Occipital lobe (tissue), 2 donors: ENCODE measurements around the gene MYH14. TPM values are rescaled to one million over a fixed set of nuclear protein-coding genes. Genes with fewer than 3 reads are reported as not detected.
"Not testable (repeated sequence)": the region's sequence is repeated elsewhere in the genome, so short reads cannot be mapped to it uniquely, and the experiment has no call there.

ENCODE experiments used
- DNase-seq: peaks from one replicate; lab custom pipeline; 2025; lab: John Stamatoyannopoulos, UW
- total RNA-seq: library from RNA; depleted of rRNA; stranded (reverse); fragments of >200 nt; gene quantifications from one replicate; pipeline ENCODE4 v1.2.3, GENCODE V29; 2014

Gene MYH14
- total RNA-seq, 1 donor from 2014 or later = 0.94 TPM

DNA sequence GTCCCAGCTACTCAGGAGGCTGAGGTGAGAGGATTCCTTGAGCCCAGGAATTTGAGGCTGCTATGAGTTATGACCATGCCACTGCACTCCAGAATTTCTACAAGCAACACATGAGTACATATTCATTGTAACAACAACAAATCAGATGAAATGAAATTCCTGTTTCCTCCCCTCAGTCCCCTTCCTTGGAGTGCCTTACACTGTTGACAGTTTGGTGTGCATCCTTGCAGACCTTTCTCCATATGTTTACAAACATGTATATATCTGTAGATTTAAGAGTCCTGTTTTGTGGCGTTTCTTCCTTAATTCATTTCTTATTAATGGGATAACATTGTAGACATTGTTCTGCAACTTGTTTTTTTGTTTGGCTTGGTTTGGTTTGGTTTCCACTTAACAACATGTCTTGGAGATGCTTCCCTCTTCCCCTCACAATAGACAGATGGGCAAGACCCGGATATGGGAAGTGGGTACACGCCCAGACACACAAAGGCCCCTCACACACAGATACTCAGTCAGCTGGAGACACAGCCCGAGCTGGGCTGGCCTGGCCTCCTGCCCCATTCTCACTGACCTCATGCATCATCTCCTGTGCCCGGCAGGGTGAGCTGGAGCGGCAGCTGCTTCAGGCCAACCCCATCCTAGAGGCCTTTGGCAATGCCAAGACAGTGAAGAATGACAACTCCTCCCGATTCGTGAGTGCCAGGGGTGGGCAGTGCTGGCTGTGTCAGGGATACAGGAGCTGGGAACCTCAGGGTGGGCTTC is 21.7 kb downstream of the MYH14 start:
- no peak for DNase-seq

DNA sequence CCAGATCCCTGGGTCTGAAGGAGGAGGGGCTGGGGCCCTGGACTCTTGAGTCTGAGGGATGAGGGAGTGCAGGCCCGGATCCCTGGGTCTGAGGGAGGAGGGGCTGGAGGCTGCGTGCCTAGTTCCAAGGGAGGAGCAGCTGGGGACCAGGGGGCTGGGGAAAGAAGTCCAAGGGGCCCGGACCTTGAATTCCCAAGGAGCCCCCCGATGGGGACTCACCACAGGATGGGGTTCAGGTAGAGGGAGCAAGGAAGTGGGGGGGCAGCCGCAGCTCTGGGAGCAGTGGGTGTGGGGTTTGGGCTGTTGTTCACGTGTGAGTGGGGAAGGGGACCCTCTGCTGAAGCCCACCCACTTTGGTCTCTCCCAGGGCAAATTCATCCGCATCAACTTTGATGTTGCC is 23.1 kb downstream of the MYH14 start:
- no peak for DNase-seq

DNA sequence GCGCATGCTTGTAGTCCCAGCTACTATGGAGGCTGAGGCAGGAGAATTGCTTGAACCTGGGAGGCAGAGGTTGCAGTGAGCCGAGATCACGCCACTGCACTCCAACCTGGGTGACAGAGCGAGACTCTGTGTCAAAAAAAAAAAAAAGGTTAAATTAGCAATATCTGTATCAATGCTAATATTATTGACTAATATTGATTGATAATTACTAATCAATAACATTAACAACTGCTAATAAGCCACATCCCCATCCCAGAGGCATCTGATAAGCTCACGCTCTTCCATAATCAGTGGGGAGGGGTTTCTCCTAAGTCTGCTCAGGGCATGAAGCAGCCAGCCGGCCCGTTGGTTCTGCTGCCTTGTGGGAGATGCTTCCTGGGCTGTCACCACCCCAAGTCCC is 24.7 kb downstream of the MYH14 start:
- not testable (repeated sequence) for DNase-seq

DNA sequence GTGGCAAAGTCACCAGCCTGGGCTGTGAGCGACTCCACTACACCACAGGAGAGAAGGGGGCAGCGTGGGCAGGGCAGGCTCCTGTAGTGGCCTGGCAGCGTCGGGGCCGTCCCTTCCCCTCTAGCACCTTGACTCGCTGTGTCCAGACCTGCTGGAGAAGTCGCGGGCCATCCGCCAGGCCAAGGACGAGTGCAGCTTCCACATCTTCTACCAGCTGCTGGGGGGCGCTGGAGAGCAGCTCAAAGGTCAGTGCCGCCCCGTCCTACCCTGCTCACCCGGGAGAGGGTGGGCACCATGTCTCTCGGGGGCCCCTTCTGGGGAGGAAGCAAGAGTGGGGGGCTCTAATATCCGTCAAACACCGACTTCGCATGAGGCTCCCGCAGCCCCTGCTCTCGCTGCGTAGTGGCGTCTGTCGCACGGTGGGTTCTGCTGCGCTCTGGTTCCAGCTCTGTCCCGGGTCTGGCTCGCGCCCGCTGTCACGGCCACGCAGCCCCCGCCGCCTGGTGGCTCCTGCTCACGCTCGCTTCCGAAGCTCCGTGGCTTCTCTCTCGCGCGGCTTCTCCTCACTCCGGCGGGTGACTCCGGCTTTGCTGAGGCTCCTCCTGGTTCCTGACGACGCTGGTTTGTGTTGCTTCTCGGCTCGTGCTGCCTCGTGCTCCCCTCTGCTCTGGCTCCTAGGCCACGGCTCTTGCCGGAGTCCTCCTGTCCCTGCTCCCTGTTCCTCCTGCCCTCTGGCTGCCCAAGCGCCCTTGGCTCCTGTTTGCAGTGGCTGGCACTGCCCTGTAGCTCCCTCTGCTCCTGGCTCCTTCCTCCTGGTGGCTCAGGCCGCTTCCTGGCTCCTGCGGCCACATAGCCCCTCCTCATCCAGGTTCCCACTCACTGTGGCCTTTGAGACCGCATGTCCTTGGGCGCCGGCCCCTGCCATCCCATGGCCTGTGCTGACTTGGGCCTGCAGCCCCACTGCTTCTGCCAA is 27.2 kb downstream of the MYH14 start:
- DNase-seq = no peak

- not testable (repeated sequence) for DNase-seq
These were observed 28.0 kb downstream of the MYH14 start for GRCh38 chr19:50231417-50231816.

DNA sequence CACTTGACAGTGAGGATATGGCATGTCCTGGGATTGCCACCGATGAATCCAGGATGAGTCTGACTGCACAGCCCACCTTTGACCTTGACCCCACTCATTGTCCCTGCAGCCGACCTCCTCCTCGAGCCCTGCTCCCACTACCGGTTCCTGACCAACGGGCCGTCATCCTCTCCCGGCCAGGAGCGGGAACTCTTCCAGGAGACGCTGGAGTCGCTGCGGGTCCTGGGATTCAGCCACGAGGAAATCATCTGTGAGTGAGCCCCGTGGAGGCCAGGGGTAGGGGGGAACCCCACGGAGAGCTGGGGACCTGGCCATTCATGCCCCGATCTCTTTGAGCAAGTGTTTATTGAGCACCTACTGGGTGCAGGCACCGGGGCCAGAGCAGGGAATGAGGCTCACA is 28.4 kb downstream of the MYH14 start:
- no peak for DNase-seq

DNA sequence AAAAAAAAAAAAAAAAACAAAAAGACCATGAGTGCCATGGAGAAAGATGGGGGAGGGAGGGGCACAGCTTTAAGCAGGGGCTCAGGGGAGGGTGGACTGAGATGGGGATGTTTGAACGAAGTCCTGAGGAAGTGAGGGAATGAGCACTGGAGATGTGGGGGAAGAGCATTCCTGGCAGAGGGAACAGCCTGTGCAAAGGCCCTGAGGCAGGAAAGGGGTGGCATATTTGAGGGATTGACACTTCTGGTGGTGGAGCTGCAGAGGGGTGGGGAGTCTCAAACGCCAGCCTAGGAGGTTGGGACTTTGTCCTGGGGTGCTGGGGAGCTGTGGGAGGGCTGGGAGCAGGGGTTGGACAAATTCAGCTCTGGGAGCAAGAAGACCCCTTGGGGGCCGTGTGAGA is 29.2 kb downstream of the MYH14 start:
- no peak for DNase-seq

GRCh38 chr19:50233308-50233910 is 30.0 kb downstream of the MYH14 start:
- no peak for DNase-seq

DNA sequence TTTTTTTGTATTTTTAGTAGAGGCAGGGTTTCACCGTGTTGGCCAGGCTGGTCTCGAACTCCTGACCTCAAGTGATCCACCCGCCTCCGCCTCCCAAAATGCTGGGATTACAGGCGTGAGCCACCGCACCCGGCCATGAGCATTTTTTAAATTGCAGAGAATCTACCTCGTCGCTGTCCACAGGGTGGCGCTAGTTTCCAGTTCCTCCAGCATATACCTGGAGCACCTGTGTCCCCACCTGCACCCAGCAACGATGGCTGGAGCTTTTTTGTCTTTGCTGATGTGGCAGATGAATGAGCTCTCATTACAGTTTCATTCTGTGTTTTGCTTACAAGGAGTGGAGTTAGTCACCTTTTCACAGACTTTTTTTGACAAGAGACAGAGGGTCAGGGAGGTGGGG is 34.1 kb downstream of the MYH14 start:
- not testable (repeated sequence) for DNase-seq

DNA sequence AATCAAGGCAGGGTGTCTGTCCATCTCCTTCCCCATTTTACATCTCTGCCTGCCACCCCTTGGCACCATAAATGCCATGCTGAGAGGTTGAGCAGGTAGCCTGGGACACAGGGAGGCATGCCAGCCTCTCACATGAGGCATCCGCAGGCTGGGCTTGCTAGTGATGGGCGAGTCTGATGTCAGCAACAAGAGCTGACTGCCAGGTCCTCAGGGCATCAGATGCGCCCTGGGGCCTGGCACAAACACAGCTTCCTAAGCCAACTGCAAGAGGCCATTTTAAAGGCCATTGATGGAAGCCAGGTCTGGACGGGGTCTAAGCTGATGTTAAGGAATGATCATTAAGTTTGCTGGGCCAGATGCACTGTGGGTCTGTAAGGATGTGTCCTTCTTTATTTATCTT is 34.6 kb downstream of the MYH14 start:
- no peak for DNase-seq

DNA sequence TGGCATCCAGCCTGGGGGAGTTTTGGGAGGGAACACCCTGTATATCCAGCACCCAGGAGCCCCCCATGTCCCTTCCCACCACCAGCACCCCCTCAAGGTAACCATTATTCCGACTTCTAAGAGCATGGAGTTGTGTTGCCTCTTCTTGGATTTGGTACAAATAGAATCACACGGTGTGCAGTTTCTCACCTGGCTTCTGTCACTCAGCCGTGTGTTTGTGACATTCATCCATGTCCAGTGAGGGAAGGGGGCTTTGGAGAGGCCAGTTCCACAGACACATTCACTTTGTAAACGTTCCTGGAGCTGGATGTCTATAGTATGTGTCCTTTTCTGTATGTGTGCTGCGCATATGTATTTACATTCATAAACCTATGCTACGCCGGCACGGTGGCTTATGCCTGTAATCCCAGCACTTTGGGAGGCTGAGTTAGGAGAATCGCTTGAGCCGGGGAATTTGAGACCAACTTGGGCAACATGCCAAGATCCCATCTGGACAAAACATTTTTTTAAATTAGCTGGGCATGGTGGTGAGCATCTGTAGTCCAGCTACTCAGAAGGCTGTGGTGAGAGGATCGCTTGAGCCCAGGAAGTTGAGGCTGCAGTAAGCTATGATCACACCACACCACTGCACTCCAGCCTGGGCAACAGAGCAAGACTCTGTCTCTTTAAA is 36.6 kb downstream of the MYH14 start:
- DNase-seq = no peak

DNA sequence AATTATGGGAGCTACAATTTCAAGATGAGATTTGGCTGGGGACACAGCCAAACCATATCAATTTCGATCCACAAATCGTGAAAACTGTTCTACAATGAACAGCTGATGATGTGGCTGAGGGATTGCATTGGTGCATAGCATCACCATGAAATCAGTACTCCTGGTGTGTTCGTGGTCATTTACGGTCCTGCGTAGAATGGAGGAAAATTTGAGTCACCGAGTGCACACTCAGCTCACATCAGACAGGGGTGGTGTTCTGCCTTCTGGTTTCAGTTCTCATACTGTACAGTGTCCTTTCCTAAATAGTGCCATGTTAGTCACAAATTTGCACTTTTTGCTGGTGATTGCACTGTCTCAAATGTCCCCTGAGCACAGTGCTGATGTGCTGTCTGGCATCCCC is 39.2 kb downstream of the MYH14 start:
- no peak for DNase-seq

- DNase-seq = no peak
These were observed 41.3 kb downstream of the MYH14 start for GRCh38 chr19:50244695-50245094.

DNA sequence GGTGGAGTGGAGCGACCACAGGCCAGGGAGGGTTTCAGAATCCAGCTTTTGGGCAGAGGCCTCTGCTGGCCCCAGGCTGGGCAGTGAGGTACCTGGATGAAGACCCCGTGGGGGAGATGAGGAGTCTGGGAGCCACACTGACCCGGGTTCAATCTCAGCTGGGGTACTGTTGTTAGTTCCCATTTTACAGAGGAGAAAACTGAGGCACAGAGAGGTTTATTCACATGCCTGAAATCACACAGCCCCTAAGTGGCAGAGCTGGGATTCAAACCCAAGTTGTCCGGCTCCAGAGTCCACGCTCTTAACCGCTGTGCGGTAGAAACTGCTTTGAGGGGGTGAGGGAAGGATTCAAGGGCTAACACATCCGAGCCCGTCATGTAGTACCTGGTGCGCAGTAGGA is 45.0 kb downstream of the MYH14 start:
- no peak for DNase-seq

DNA sequence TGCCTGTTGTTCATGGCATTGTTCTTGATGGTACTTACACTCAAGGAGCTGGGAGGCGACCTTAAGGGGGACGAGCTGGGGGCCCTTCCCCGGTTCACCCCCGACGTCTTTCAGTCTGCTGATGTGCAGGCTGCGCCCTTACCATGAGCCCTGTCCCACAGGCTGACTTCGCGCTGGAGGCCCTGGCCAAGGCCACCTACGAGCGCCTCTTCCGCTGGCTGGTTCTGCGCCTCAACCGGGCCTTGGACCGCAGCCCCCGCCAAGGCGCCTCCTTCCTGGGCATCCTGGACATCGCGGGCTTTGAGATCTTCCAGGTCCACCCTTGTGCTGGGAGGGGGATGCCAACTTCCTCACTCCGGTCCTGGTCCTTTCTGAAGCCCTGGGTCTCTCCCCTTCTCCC is 45.4 kb downstream of the MYH14 start:
- DNase-seq = no peak

DNA sequence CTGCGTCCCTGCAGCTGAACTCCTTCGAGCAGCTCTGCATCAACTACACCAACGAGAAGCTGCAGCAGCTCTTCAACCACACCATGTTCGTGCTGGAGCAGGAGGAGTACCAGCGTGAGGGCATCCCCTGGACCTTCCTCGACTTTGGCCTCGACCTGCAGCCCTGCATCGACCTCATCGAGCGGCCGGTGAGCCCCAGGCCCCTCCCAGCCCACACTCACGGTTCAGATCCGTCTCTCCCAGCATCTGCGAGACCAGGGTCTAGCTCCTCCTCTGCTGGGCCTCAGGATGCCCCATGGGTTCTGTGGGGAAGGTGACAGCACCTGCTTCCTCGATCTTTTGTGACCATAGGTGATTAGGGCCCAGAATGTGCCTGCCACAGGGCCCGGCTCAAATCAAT is 46.2 kb downstream of the MYH14 start:
- no peak for DNase-seq

DNA sequence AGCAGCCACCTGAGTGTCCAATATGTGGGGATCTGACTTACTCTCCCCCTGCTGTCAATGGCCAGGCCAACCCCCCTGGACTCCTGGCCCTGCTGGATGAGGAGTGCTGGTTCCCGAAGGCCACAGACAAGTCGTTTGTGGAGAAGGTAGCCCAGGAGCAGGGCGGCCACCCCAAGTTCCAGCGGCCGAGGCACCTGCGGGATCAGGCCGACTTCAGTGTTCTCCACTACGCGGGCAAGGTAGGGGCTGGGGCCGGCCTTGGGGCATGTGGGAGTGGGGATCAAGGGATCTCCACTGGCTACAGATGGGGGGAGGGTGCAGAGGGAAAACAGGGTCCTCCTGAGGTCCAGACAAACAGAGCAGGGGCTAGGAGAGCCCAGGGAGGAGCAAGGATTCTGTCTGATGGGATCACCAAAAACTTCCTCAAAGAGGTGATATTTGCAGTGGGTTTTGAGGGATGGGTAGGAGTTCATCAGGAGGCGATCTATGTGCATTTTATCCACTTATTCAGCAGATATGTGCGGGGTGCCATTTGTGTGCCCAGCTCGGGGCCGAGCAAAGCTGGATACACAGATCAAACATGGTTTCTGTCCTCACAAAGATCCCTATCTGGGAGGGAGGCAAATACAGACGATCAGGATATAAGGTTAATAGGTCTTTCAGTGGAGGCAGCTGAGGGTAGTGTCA is 47.2 kb downstream of the MYH14 start:
- no peak for DNase-seq

DNA sequence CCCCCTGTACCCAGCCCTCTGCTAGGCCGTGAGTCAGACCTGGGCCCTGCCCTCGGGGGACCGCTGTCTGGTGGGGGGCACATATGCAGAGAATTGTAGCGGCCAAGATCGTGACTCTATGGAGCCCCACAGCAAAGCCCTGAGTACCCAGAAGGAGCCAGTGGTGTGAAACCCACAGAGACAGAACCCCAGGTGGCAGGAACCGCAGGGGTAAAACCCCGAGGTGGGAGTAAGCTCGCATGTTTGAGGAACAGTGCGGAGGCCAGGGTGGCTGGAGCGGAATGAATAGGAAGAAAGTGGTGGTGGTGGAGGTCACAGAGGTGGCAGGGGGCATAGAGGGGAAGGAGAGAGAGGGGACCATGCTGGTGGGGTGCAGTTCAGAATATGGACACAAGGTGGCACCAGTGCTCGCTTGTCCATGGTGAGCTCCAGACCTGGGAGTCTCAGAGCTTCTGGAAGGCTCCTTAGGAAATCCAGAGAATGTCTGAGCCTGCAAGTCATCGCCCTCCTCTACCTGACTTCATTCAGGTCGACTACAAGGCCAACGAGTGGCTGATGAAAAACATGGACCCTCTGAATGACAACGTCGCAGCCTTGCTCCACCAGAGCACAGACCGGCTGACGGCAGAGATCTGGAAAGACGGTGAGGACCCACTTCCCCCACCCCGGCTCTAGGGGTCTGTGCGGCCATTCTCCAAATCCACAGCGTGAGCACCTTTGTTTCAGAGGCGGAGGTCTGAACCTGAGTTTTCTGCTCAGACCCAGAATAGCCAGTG is 48.9 kb downstream of the MYH14 start:
- DNase-seq = no peak

DNA sequence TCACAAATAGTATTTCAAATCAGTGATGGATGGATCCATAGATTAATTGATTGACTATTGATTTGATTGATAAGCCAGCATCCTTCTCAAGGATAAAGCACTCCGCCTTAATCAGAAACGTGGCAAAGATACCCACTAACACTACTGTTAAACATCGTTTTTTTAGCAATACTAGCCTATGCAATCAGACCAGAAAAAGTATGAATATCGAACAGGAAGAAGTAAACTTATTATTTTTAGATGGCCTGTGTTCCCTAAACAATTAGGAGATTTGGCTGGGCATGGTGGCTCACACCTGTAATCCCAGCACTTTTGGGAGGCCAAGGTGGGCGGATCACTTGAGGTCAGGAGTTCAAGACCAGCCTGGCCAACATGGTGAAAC is 49.5 kb downstream of the MYH14 start:
- no peak for DNase-seq

- no peak for DNase-seq
These were observed 51.7 kb downstream of the MYH14 start for GRCh38 chr19:50255115-50255514.
